GM12892 (cell line): ENCODE measurements around the gene CHKB.
A peak's percentile ranks its signal among the peaks of the same experiment; 100 is the strongest.
"Not testable (repeated sequence)": the region's sequence is repeated elsewhere in the genome, so short reads cannot be mapped to it uniquely, and the experiment has no call there.

Experiments used
- POLR2A ChIP-seq: IDR thresholded peaks from 2 replicates; pipeline ENCODE4 v1.6.1; 2011; ENCODE audit warnings: low read depth, low read length, control low read depth
- POLR2AphosphoS5 ChIP-seq: IDR thresholded peaks from 2 replicates; pipeline ENCODE4 v1.6.1; 2011; ENCODE audit warnings: low read depth, low read length, control low read depth
- TAF1 ChIP-seq: IDR thresholded peaks from 2 replicates; pipeline ENCODE4 v1.6.1; 2011; ENCODE audit warnings: low read depth, mild to moderate bottlenecking, control low read depth, low read length, borderline replicate concordance

DNA sequence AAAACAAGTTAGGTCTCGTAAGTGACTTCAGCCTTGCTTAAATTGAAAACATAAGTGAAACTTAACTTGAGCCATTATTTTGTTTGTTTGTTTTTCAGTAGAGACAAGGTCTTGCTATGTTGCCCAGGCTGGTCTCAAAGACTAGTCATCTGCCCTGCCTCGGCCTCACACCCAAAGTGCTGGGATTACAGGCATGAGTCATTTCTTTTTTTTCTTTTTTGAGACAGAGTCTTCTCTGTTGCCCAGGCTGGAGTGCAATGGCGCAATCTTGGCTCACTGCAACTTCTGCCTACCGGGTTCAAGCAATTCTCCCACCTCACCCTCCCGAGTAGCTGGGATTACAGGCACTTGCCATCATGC lies 41.0 kb downstream of the CHKB start:
- not testable (repeated sequence) for TF ChIP-seq POLR2AphosphoS5, POLR2A
- 0 out of 2 replicates have a peak, but pooled peaks have one; percentile 37 for TF ChIP-seq TAF1
